Type B pancreatic cell (in vitro differentiated cells): ENCODE data around the gene UBE2C. TPM values are rescaled to one million over a fixed set of nuclear protein-coding genes. Genes with fewer than 3 reads are reported as not detected.

Experiments
- DNase-seq: peaks from one replicate; pipeline ENCODE4 v3.0.0; 2021; ENCODE audit warnings: mixed read lengths; ENCODE audit not compliant: unreplicated experiment; ENCODE audit errors: extremely low spot score
- H3K27ac Mint-ChIP-seq: 2 replicates; pipeline ENCODE4 v1.8.0; 2021; ENCODE audit warnings: mild to moderate bottlenecking, mixed read lengths
- H3K27me3 Mint-ChIP-seq: 2 replicates; pipeline ENCODE4 v1.8.0; 2021; ENCODE audit warnings: mixed read lengths
- H3K36me3 Mint-ChIP-seq: 2 replicates; pipeline ENCODE4 v1.8.0; 2021; ENCODE audit warnings: mixed read lengths
- H3K4me1 Mint-ChIP-seq: one replicate; pipeline ENCODE4 v1.8.0; 2021; ENCODE audit warnings: mixed read lengths; ENCODE audit not compliant: unreplicated experiment
- H3K4me3 Mint-ChIP-seq: 2 replicates; pipeline ENCODE4 v1.8.0; 2021; ENCODE audit warnings: mild to moderate bottlenecking, mixed read lengths
- H3K9me3 Mint-ChIP-seq: 2 replicates; pipeline ENCODE4 v1.8.0; 2021; ENCODE audit warnings: mixed read lengths
- CTCF ChIP-seq: fragments of 200-600 bp; sonication (generic); conservative IDR thresholded peaks from 2 replicates; pipeline ENCODE4 v1.5.0; 2021; ENCODE audit warnings: antibody characterized with exemption, mild to moderate bottlenecking
- total RNA-seq: library from RNA; stranded (reverse); gene quantifications from 2 replicates; pipeline ENCODE4 v1.2.1, GENCODE V29; 2021; ENCODE audit warnings: low replicate concordance

The UBE2C gene
- total RNA-seq, 1 donor from 2014 or later = 136 TPM

GRCh38 chr20:45841407-45842129 is 29.1 kb downstream of the UBE2C start:
- Mint-ChIP-seq H3K4me1 (peaks cover 9% of the 10 kb centered on the region), H3K27me3 (no peaks in the 10 kb centered on the region), H3K9me3 (no peaks in the 10 kb centered on the region), H3K36me3 (peaks cover 4% of the 10 kb centered on the region), H3K27ac (no peak overlapping the region), H3K4me3 (no peak overlapping the region)
- TF ChIP-seq CTCF = no peak
- DNase-seq = no peak

DNA sequence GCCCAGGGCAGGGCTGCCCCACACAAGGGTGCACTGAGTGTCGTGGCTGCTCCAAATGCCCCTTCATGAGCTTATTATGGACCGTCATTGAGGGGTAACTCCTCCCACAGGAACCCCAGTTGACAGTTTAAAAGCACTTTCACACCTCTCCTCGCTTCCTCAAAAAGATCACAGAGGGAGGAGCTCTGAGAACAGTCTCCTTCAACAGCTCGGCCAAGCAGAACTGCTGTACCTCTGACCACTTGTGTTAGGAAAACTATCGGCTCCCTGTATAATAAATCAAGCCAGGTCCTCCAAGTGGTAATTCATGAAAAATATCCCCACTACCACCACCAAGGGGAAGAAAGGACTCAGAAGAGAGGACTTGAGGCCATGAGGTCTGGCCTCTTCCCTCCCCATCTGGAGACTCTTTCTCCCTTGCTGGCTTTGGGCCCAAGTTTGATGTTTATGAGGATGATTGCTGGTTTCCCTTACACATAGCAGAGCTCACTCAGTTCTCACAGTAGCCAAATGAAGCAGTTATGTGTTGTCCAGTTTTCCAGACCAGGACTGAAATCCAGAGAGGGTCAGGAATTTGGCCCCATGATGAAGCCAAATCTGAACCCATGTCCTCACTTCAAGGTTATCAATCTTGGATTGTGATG is 29.8 kb downstream of the UBE2C start:
- Mint-ChIP-seq H3K9me3 (no peaks in the 10 kb centered on the region), H3K4me3 (no peak overlapping the region), H3K4me1 (peaks cover 2% of the 10 kb centered on the region), H3K27me3 (no peaks in the 10 kb centered on the region), H3K27ac (no peak overlapping the region), H3K36me3 (peaks cover 4% of the 10 kb centered on the region)
- no peak for DNase-seq
- no peak for TF ChIP-seq CTCF

GRCh38 chr20:45843506-45843905 is 31.1 kb downstream of the UBE2C start:
- DNase-seq = no peak
- Mint-ChIP-seq H3K4me3 (no peak overlapping the region), H3K36me3 (peaks cover 4% of the 10 kb centered on the region), H3K27ac (no peak overlapping the region), H3K4me1 (no peaks in the 10 kb centered on the region), H3K9me3 (no peaks in the 10 kb centered on the region), H3K27me3 (no peaks in the 10 kb centered on the region)
- TF ChIP-seq CTCF = no peak

DNA sequence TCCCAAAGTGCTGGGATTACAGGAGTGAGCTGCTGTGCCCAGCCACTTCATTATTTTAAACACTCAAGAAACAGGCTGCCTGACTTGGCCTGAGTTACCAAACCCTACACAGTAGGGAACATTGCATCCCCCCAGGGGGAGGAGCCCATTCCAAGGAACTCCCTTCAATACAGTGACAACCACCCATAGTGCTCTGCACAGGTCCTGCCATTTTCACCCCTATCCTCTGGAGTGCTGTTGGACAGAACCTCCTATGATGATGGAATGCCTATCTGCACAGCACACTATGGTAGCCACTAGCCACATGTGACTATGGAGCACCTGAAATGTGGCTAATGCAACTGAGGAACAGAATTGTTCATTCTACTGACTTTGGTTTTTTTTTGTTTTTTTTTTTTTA is 33.0 kb downstream of the UBE2C start:
- Mint-ChIP-seq H3K4me1 (no peaks in the 10 kb centered on the region), H3K4me3 (no peak overlapping the region), H3K27ac (no peak overlapping the region), H3K9me3 (no peaks in the 10 kb centered on the region), H3K27me3 (no peaks in the 10 kb centered on the region), H3K36me3 (peaks cover 4% of the 10 kb centered on the region)
- TF ChIP-seq CTCF = no peak
- DNase-seq = no peak

DNA sequence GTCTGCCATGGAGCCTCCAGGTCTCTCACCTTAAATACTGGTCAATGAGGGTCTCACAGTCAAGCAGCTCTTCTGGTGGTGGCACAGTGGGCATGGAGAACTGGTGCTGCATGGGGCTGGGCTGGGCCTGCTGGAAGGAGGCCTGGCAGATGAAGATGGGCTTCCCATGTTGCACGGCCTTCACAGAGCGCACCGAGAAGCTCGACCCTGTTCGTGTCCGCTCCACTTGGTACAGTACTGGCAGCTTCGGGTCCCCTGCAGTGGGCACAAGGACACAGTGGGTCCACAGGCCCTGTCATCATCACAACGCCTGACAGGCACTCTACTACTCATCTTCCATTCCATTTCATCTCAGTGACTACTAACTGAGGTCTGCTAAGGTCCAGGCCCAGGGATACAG is 36.0 kb downstream of the UBE2C start:
- Mint-ChIP-seq H3K27me3 (no peaks in the 10 kb centered on the region), H3K4me1 (no peaks in the 10 kb centered on the region), H3K27ac (no peak overlapping the region), H3K36me3 (peaks cover 4% of the 10 kb centered on the region), H3K9me3 (no peaks in the 10 kb centered on the region), H3K4me3 (no peak overlapping the region)
- no peak for TF ChIP-seq CTCF
- no peak for DNase-seq
